A549 (cell line): ENCODE results near the gene VOPP1. TPM values are rescaled to one million over a fixed set of nuclear protein-coding genes. Genes with fewer than 3 reads are reported as not detected.

Source experiments
- ATAC-seq, 2 experiments: fragments of 200-7000 bp in 1 of 2; fragments of >200 bp in 1 of 2; cut with Nextera tagmentation in 1 of 2; cut with Tn5 transposase in 1 of 2; 3 replicates each; pipeline versions ENCODE4 v1.8.0 to v1.9.1; 2018 to 2020; ENCODE audit warnings: mild to moderate bottlenecking in 1 of 2, moderate library complexity in 1 of 2
- CTCF ChIA-PET: fragments of 300-600 bp; sonication (Branson Sonifier 250); formaldehyde crosslinking; extraction: SDS; loops from one replicate; lab custom pipeline; 2021; ENCODE audit warnings: antibody characterized with exemption, inconsistent platforms; lab: Yijun Ruan, JAX
- POLR2A ChIA-PET: fragments of 350-600 bp; formaldehyde crosslinking; extraction: SDS; loops from one replicate; lab custom pipeline; 2021; ENCODE audit warnings: antibody characterized with exemption, inconsistent platforms; lab: Yijun Ruan, JAX
- DNase-seq, 2 experiments: peaks; one replicate each; pipeline versions ENCODE4 v3.0.0 to v3.0.0-alpha.2; 2011 to 2016; ENCODE audit warnings: low read depth in 1 of 2, low spot score in 1 of 2
- FAIRE-seq: peaks from 2 replicates; lab custom pipeline; 2011; peaks lifted over from hg19 to GRCh38; lab: Jason Lieb, UNC
- H3K27ac ChIP-seq, 2 experiments: fragments of >200 bp; sonication (Bioruptor Twin); formaldehyde crosslinking; 3 replicates each; pipeline ENCODE4 v1.5.1; 2016 to 2017
- H3K4me1 ChIP-seq: fragments of >200 bp; sonication (Bioruptor Twin); formaldehyde crosslinking; 3 replicates; pipeline ENCODE4 v1.6.1; 2016
- H3K4me2 ChIP-seq: fragments of >200 bp; sonication (Bioruptor Twin); formaldehyde crosslinking; 3 replicates; pipeline ENCODE4 v1.6.1; 2016
- H3K4me3 ChIP-seq: fragments of >200 bp; sonication (Bioruptor Twin); formaldehyde crosslinking; 3 replicates; pipeline ENCODE4 v1.5.1; 2016
- H3K9me3 ChIP-seq: fragments of >200 bp; sonication (Bioruptor Twin); formaldehyde crosslinking; 3 replicates; pipeline ENCODE4 v1.6.1; 2016
- CHD4 ChIP-seq: fragments of 200-600 bp; sonication (generic); IDR thresholded peaks from 2 replicates; pipeline ENCODE4 v1.6.1; 2016; ENCODE audit warnings: antibody characterized with exemption, mild to moderate bottlenecking, borderline replicate concordance
- EHMT2 ChIP-seq: fragments of 200-600 bp; sonication (generic); IDR thresholded peaks from 2 replicates; pipeline ENCODE4 v1.6.1; 2016; ENCODE audit warnings: antibody characterized with exemption, low read depth, mild to moderate bottlenecking, moderate library complexity
- ESRRA ChIP-seq: fragments of 150-350 bp; IDR thresholded peaks from 2 replicates; pipeline ENCODE4 v1.6.1; 2014; ENCODE audit warnings: mild to moderate bottlenecking, low read length, borderline replicate concordance
- FOSL2 ChIP-seq, 2 experiments: fragments of 450-650 bp in 1 of 2; fragments of >200 bp in 1 of 2; sonication (Bioruptor Twin) in 1 of 2; formaldehyde crosslinking; IDR thresholded peaks; 2 replicates each; pipeline versions ENCODE4 v1.5.0 to v1.6.1; 2016 to 2020; ENCODE audit warnings: mild to moderate bottlenecking in 1 of 2, moderate library complexity in 1 of 2
- GATA3 ChIP-seq: IDR thresholded peaks from 2 replicates; pipeline ENCODE4 v1.6.1; 2012; ENCODE audit warnings: borderline replicate concordance
- HDAC2 ChIP-seq: fragments of 200-600 bp; sonication (generic); IDR thresholded peaks from 2 replicates; pipeline ENCODE4 v1.6.1; 2016
- HMGXB4 ChIP-seq: fragments of 250-450 bp; sonication (Bioruptor Pico); IDR thresholded peaks from 2 replicates; pipeline ENCODE4 v1.5.0; 2021; ENCODE audit warnings: mild to moderate bottlenecking, moderate library complexity, borderline replicate concordance
- HOXA7 ChIP-seq: fragments of 250-450 bp; sonication (Bioruptor Pico); IDR thresholded peaks from 2 replicates; pipeline ENCODE4 v1.5.0; 2020; ENCODE audit warnings: mild to moderate bottlenecking, moderate library complexity
- HOXB13 ChIP-seq: fragments of 250-450 bp; sonication (Bioruptor Pico); IDR thresholded peaks from 2 replicates; pipeline ENCODE4 v1.5.0; 2020; ENCODE audit warnings: low read depth, mild to moderate bottlenecking, moderate library complexity
- JUNB ChIP-seq: fragments of >200 bp; sonication (Bioruptor Twin); formaldehyde crosslinking; IDR thresholded peaks from 2 replicates; pipeline ENCODE4 v1.6.1; 2016
- KDM1A ChIP-seq: fragments of 200-600 bp; sonication (generic); IDR thresholded peaks from 2 replicates; pipeline ENCODE4 v1.6.1; 2016; ENCODE audit warnings: low read depth, mild to moderate bottlenecking
- KDM5A ChIP-seq: fragments of 200-600 bp; sonication (generic); IDR thresholded peaks from 2 replicates; pipeline ENCODE4 v1.6.1; 2016; ENCODE audit warnings: antibody characterized with exemption, mild to moderate bottlenecking
- MAZ ChIP-seq: fragments of 150-350 bp; IDR thresholded peaks from 2 replicates; pipeline ENCODE4 v1.6.1; 2014; ENCODE audit warnings: antibody characterized with exemption, low read depth, low read length, borderline replicate concordance
- RARB ChIP-seq: fragments of 250-450 bp; sonication (Bioruptor Pico); IDR thresholded peaks from 2 replicates; pipeline ENCODE4 v1.8.0; 2021; ENCODE audit warnings: mild to moderate bottlenecking, moderate library complexity
- RCOR1 ChIP-seq: fragments of 150-350 bp; IDR thresholded peaks from 2 replicates; pipeline ENCODE4 v1.6.1; 2014; ENCODE audit warnings: antibody characterized with exemption, low read length, low read depth
- SMC3 ChIP-seq: fragments of >200 bp; sonication (Bioruptor Twin); formaldehyde crosslinking; IDR thresholded peaks from 3 replicates; pipeline ENCODE4 v1.6.1; 2018; ENCODE audit warnings: inconsistent platforms
- SREBF2 ChIP-seq: fragments of 450-650 bp; IDR thresholded peaks from 2 replicates; pipeline ENCODE4 v1.6.1; 2014; ENCODE audit warnings: mild to moderate bottlenecking, moderate library complexity
- ZFP36 ChIP-seq: fragments of 450-650 bp; IDR thresholded peaks from 2 replicates; pipeline ENCODE4 v1.6.1; 2014; ENCODE audit warnings: borderline replicate concordance; ENCODE audit not compliant: partially characterized antibody
- WGBS: methylation state at CpG from one replicate; pipeline ENCODE4 v1.1.6; 2017; ENCODE audit errors: missing lambda C conversion rate; 5-methylcytosine and 5-hydroxymethylcytosine counted together
- polyA plus RNA-seq, 4 experiments: library from polyadenylated mRNA; depleted of rRNA in 3 of 4; stranded (reverse); fragments of >200 nt; fragmentation: RNase III in 1 of 4; extraction: RNeasy Plus Mini Kit Qiagen cat#74134 plus additional on column Dnase treatment in 1 of 4; gene quantifications; 2 replicates in 3 of 4; 3 replicates in 1 of 4; pipeline ENCODE4 v1.2.3, GENCODE V29; 2011 to 2017
- TF ChIP-seq, protein P1 (sequence below): IDR thresholded peaks from 2 replicates; pipeline ENCODE4 v1.6.1; 2012
- TF ChIP-seq, protein P2 (sequence below): fragments of 250-450 bp; sonication (Bioruptor Pico); IDR thresholded peaks from 2 replicates; pipeline ENCODE4 v1.5.0; 2020; ENCODE audit warnings: low read depth, mild to moderate bottlenecking, moderate library complexity
- TF ChIP-seq, protein P3 (sequence below): fragments of >200 bp; sonication (Bioruptor Twin); formaldehyde crosslinking; IDR thresholded peaks from 2 replicates; pipeline ENCODE4 v1.6.1; 2016

VOPP1 gene
- polyA plus RNA-seq, 2 of the 4 experiments (the other 2 are of a cell fraction), result 68.1 to 73.4 TPM

- TF ChIP-seq RARB (no peak), CHD4 (no peak), HDAC2 (no peak), HMGXB4 (no peak), MAZ (no peak), ESRRA (no peak), KDM5A (no peak)
- TF ChIP-seq, protein P1, sequence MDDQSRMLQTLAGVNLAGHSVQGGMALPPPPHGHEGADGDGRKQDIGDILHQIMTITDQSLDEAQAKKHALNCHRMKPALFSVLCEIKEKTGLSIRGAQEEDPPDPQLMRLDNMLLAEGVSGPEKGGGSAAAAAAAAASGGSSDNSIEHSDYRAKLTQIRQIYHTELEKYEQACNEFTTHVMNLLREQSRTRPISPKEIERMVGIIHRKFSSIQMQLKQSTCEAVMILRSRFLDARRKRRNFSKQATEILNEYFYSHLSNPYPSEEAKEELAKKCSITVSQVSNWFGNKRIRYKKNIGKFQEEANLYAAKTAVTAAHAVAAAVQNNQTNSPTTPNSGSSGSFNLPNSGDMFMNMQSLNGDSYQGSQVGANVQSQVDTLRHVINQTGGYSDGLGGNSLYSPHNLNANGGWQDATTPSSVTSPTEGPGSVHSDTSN, result no peak
- Histone ChIP-seq H3K9me3 (no peaks in the 10 kb centered on the region), H3K4me1 (peaks cover 36% of the 10 kb centered on the region), H3K4me3 (no peak overlapping the region), H3K4me2 (no peak overlapping the region), H3K27ac (no peak overlapping the region)
- FAIRE-seq, result no peak
- ChIA-PET POLR2A (no interaction called here), CTCF (interaction anchor here (1.0 kb wide), 3 partner anchors 10 to 395 kb away, joined by 3 to 5 read pairs (median 4); no protein-coding TSS in a partner anchor)
- no peak for ATAC-seq
- 94% methylated on average over 4 of the region's 4 CpGs for WGBS
- no peak for DNase-seq
Observed at GRCh38 chr7:55568613-55569268, 3.6 kb downstream of the VOPP1 start.

GRCh38 chr7:55567571-55567970, 4.7 kb downstream of the VOPP1 start:
- FAIRE-seq (no peak), ATAC-seq (no peak), DNase-seq (no peak)
- Histone ChIP-seq H3K4me3 (no peak overlapping the region), H3K4me1 (peaks cover 26% of the 10 kb centered on the region; the same call in 2 of the 3 replicates), H3K27ac (no peak overlapping the region), H3K9me3 (no peaks in the 10 kb centered on the region), H3K4me2 (no peak overlapping the region)
- TF ChIP-seq SMC3, result no peak
- no peak for TF ChIP-seq GATA3
- no peak for TF ChIP-seq FOSL2 (IDR thresholded peaks at IDR 0.05)
- no peak for TF ChIP-seq FOSL2 (CRISPR knock-in tag; IDR thresholded peaks at IDR 0.05)
- no peak for TF ChIP-seq RCOR1
- no peak for TF ChIP-seq HOXB13 (CRISPR knock-in tag)
- TF ChIP-seq MAZ, result no peak
- ChIA-PET POLR2A (no interaction called here), CTCF (interaction anchor here (1.0 to 1.6 kb wide), 3 partner anchors 21 to 794 kb away, joined by 3 to 4 read pairs (median 3); no protein-coding TSS in a partner anchor)
- 89% methylated on average over 3 of the region's 3 CpGs for WGBS

DNA sequence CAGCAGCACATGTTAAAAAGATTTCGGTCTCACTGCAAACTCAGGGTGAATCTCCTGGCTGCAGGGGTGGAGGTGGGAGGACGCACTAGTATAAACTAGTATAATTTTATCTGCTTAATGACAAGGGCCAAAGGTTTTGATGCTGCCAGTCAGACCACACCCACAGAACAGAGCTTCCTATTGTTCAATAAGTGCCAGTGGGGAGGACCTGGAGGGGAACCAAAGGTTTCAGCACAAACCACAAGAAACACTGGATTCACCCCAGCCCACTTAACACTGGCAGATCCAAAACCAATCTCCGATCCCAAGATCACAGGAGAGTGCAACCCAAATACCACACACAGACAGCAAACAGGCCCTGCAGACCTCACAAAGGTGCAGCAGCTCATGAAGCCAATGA, 6.6 kb downstream of the VOPP1 start:
- H3K4me2 ChIP-seq, result no peak overlapping the region
- ATAC-seq (no peak), DNase-seq (no peak), FAIRE-seq (no peak)
- 95% methylated on average over 3 of the region's 3 CpGs for WGBS
- H3K4me3 ChIP-seq, result no peak overlapping the region
- peaks cover 23% of the 10 kb centered on the region; the same call in 2 of the 3 replicates for H3K4me1 ChIP-seq
- TF ChIP-seq KDM1A, result no peak
- TF ChIP-seq JUNB, result no peak
- no peak for TF ChIP-seq GATA3
- no peak for TF ChIP-seq SREBF2
- TF ChIP-seq, protein P2, sequence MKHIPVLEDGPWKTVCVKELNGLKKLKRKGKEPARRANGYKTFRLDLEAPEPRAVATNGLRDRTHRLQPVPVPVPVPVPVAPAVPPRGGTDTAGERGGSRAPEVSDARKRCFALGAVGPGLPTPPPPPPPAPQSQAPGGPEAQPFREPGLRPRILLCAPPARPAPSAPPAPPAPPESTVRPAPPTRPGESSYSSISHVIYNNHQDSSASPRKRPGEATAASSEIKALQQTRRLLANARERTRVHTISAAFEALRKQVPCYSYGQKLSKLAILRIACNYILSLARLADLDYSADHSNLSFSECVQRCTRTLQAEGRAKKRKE (CRISPR knock-in tag), result no peak
- no peak for TF ChIP-seq ZFP36
- no peak for TF ChIP-seq RARB
- no peak for TF ChIP-seq EHMT2
- no peak for TF ChIP-seq HOXA7 (CRISPR knock-in tag)
- no peak for TF ChIP-seq HOXB13 (CRISPR knock-in tag)
- TF ChIP-seq, protein P3, sequence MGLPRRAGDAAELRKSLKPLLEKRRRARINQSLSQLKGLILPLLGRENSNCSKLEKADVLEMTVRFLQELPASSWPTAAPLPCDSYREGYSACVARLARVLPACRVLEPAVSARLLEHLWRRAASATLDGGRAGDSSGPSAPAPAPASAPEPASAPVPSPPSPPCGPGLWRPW, result no peak
- TF ChIP-seq FOSL2 (IDR thresholded peaks at IDR 0.05), result no peak
- TF ChIP-seq FOSL2 (CRISPR knock-in tag; IDR thresholded peaks at IDR 0.05), result no peak
- no peak overlapping the region for H3K27ac ChIP-seq
- no peaks in the 10 kb centered on the region for H3K9me3 ChIP-seq
- CTCF ChIA-PET, result interaction anchor here (0.8 kb wide), 1 partner anchor 12 kb away, joined by 3 read pairs; no protein-coding TSS in a partner anchor
- POLR2A ChIA-PET, result no interaction called here
